Measurements from ENCODE around the gene DTNA.

The DTNA gene

GRCh38 chr18:34817636-34818035 lies 107.5 kb downstream of the DTNA start:
- no peaks in the 10 kb centered on the region for H4K20me1 ChIP-seq (ENCODE audit: insufficient read depth, low read length)
- no peaks in the 10 kb centered on the region for H3K79me2 ChIP-seq (ENCODE audit: low read length)
- no peaks in the 10 kb centered on the region for H3K36me3 ChIP-seq (replicated peaks; ENCODE audit: insufficient read depth, low read length)
- H3K27me3 ChIP-seq (replicated peaks; ENCODE audit: insufficient read depth, low read length): no peaks in the 10 kb centered on the region
- no peak overlapping the region for H2AFZ ChIP-seq (ENCODE audit: low read length)
- H3F3A ChIP-seq (ENCODE audit: insufficient read depth, low read length): no peaks in the 10 kb centered on the region
- H3K4me2 ChIP-seq (ENCODE audit: low read depth, low read length): no peak overlapping the region
- no peaks in the 10 kb centered on the region for H3K9me2 ChIP-seq (replicated peaks; ENCODE audit: insufficient read depth, low read length)
- no peak for DNase-seq
- H3K27ac ChIP-seq (ENCODE audit: low read length): no peak overlapping the region
- H3K9ac ChIP-seq (ENCODE audit: low read length): no peak overlapping the region
- H3K9me3 ChIP-seq (replicated peaks; ENCODE audit: insufficient read depth, low read length): no peaks in the 10 kb centered on the region
- H3K4me3 ChIP-seq (ENCODE audit: low read length): no peak overlapping the region
- TF ChIP-seq EZH2phosphoT487 (IDR thresholded peaks at IDR 0.05; ENCODE audit: low read length) (no peak), EZH2 (optimal IDR thresholded peaks at IDR 0.05; ENCODE audit: low read depth, low read length) (no peak)
- TF ChIP-seq, protein P1, sequence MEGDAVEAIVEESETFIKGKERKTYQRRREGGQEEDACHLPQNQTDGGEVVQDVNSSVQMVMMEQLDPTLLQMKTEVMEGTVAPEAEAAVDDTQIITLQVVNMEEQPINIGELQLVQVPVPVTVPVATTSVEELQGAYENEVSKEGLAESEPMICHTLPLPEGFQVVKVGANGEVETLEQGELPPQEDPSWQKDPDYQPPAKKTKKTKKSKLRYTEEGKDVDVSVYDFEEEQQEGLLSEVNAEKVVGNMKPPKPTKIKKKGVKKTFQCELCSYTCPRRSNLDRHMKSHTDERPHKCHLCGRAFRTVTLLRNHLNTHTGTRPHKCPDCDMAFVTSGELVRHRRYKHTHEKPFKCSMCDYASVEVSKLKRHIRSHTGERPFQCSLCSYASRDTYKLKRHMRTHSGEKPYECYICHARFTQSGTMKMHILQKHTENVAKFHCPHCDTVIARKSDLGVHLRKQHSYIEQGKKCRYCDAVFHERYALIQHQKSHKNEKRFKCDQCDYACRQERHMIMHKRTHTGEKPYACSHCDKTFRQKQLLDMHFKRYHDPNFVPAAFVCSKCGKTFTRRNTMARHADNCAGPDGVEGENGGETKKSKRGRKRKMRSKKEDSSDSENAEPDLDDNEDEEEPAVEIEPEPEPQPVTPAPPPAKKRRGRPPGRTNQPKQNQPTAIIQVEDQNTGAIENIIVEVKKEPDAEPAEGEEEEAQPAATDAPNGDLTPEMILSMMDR (IDR thresholded peaks at IDR 0.05; ENCODE audit: low read length): no peak
- no peaks in the 10 kb centered on the region for H3K4me1 ChIP-seq (ENCODE audit: low read length)

DNA sequence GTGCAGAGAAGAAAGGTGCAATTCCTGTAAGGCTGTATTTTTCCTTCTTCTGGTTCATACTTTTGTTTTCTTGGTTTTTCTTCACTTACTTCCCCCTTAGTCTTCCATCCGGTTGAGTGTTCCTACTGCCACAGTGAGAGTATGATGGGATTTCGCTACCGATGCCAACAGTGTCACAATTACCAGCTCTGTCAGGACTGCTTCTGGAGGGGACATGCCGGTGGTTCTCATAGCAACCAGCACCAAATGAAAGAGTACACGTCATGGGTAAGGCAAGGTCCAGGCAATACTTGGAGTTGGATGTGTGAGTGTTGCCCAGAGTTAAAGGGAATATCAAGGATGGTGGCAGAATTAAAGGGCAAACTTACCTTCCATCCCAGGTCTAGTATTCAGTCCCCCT lies 108.0 kb downstream of the DTNA start:
- Histone ChIP-seq H3K79me2 (ENCODE audit: low read length) (no peaks in the 10 kb centered on the region), H3K9ac (ENCODE audit: low read length) (no peak overlapping the region), H3K9me2 (replicated peaks; ENCODE audit: insufficient read depth, low read length) (no peaks in the 10 kb centered on the region), H3K4me1 (ENCODE audit: low read length) (no peaks in the 10 kb centered on the region), H2AFZ (ENCODE audit: low read length) (no peak overlapping the region), H3K4me3 (ENCODE audit: low read length) (no peak overlapping the region), H3F3A (ENCODE audit: insufficient read depth, low read length) (no peaks in the 10 kb centered on the region), H3K4me2 (ENCODE audit: low read depth, low read length) (no peak overlapping the region), H3K9me3 (replicated peaks; ENCODE audit: insufficient read depth, low read length) (no peaks in the 10 kb centered on the region), H3K27ac (ENCODE audit: low read length) (no peak overlapping the region), H3K36me3 (replicated peaks; ENCODE audit: insufficient read depth, low read length) (no peaks in the 10 kb centered on the region), H4K20me1 (ENCODE audit: insufficient read depth, low read length) (no peaks in the 10 kb centered on the region), H3K27me3 (replicated peaks; ENCODE audit: insufficient read depth, low read length) (no peaks in the 10 kb centered on the region)
- no peak for TF ChIP-seq EZH2 (optimal IDR thresholded peaks at IDR 0.05; ENCODE audit: low read depth, low read length)
- no peak for TF ChIP-seq EZH2phosphoT487 (IDR thresholded peaks at IDR 0.05; ENCODE audit: low read length)
- TF ChIP-seq, protein P1 (IDR thresholded peaks at IDR 0.05; ENCODE audit: low read length): no peak
- DNase-seq: no peak

GRCh38 chr18:34820360-34821065 lies 110.4 kb downstream of the DTNA start:
- Histone ChIP-seq H4K20me1 (ENCODE audit: insufficient read depth, low read length) (no peaks in the 10 kb centered on the region), H3K9me2 (replicated peaks; ENCODE audit: insufficient read depth, low read length) (no peaks in the 10 kb centered on the region), H3K4me2 (ENCODE audit: low read depth, low read length) (no peak overlapping the region), H3K27ac (ENCODE audit: low read length) (no peak overlapping the region), H3K9me3 (replicated peaks; ENCODE audit: insufficient read depth, low read length) (no peaks in the 10 kb centered on the region), H3K4me1 (ENCODE audit: low read length) (no peaks in the 10 kb centered on the region), H3K79me2 (ENCODE audit: low read length) (no peaks in the 10 kb centered on the region), H3K27me3 (replicated peaks; ENCODE audit: insufficient read depth, low read length) (no peaks in the 10 kb centered on the region), H3K9ac (ENCODE audit: low read length) (no peak overlapping the region), H3K36me3 (replicated peaks; ENCODE audit: insufficient read depth, low read length) (no peaks in the 10 kb centered on the region), H3K4me3 (ENCODE audit: low read length) (no peak overlapping the region), H2AFZ (ENCODE audit: low read length) (no peak overlapping the region), H3F3A (ENCODE audit: insufficient read depth, low read length) (no peaks in the 10 kb centered on the region)
- DNase-seq: no peak
- no peak for TF ChIP-seq EZH2 (optimal IDR thresholded peaks at IDR 0.05; ENCODE audit: low read depth, low read length)
- TF ChIP-seq, protein P1 (IDR thresholded peaks at IDR 0.05; ENCODE audit: low read length): no peak
- TF ChIP-seq EZH2phosphoT487 (IDR thresholded peaks at IDR 0.05; ENCODE audit: low read length): no peak

Data from MM.1S (cell line).